ENCODE measurements around the gene GMIP. TPM values are rescaled to one million over a fixed set of nuclear protein-coding genes. Genes with fewer than 3 reads are reported as not detected.
"Not testable (repeated sequence)": the region's sequence is repeated elsewhere in the genome, so short reads cannot be mapped to it uniquely, and the experiment has no call there.

GMIP gene
- polyA plus RNA-seq, 5 donors, result 7.0 to 11.9 (median 9.1) TPM

- not testable (repeated sequence) for DNase-seq
Measured at GRCh38 chr19:19606686-19607085, 36.8 kb downstream of the GMIP start.

- no peak for DNase-seq
Measured at GRCh38 chr19:19606021-19606420, 37.4 kb downstream of the GMIP start.

- DNase-seq, result no peak
Measured at GRCh38 chr19:19602713-19603324, 40.6 kb downstream of the GMIP start.

- no peak for DNase-seq
Measured at GRCh38 chr19:19602136-19602712, 41.2 kb downstream of the GMIP start.

- DNase-seq, result no peak
Measured at GRCh38 chr19:19600793-19601330, 42.6 kb downstream of the GMIP start.

- not testable (repeated sequence) for DNase-seq
Measured at GRCh38 chr19:19598728-19599451, 44.6 kb downstream of the GMIP start.

GRCh38 chr19:19597809-19598306 is 45.6 kb downstream of the GMIP start:
- DNase-seq, result no peak

GRCh38 chr19:19595171-19595701 is 48.2 kb downstream of the GMIP start:
- DNase-seq, result peak; percentile 70 to 77

- no peak for DNase-seq
Measured at GRCh38 chr19:19594381-19594780, 49.1 kb downstream of the GMIP start.

GRCh38 chr19:19592690-19593089 is 50.8 kb downstream of the GMIP start:
- no peak for DNase-seq

- DNase-seq, result peak; percentile 75 to 84
Measured at GRCh38 chr19:19591133-19591825, 52.2 kb downstream of the GMIP start.

- DNase-seq, result no peak
Measured at GRCh38 chr19:19588546-19588945, 54.9 kb downstream of the GMIP start.

GRCh38 chr19:19587771-19588170 is 55.7 kb downstream of the GMIP start:
- DNase-seq, result no peak

- DNase-seq, result no peak
Measured at GRCh38 chr19:19584356-19584755, 59.1 kb downstream of the GMIP start.

GRCh38 chr19:19582471-19582870 is 61.0 kb downstream of the GMIP start:
- DNase-seq, result no peak

GRCh38 chr19:19581391-19581790 is 62.1 kb downstream of the GMIP start:
- DNase-seq, result no peak

GRCh38 chr19:19580418-19580817 is 63.0 kb downstream of the GMIP start:
- no peak for DNase-seq

GRCh38 chr19:19579533-19580361 is 63.7 kb downstream of the GMIP start:
- no peak for DNase-seq

All from right lung (tissue), 5 donors.